Measurements from ENCODE around the gene SNRNP27. TPM values are rescaled to one million over a fixed set of nuclear protein-coding genes. Genes with fewer than 3 reads are reported as not detected.
A peak's percentile ranks its signal among the peaks of the same experiment; 100 is the strongest.

The SNRNP27 gene
- total and polyA plus RNA-seq, 9 of the 15 experiments (the other 6 are each of a cell fraction or from before 2014, with no cell fraction given), result 29.2 to 102 (median 65.7) TPM

GRCh38 chr2:69917852-69918251 is 24.1 kb downstream of the SNRNP27 start:
- no peak overlapping the region for H2AFZ ChIP-seq (ENCODE audit: low read depth, low read length)
- WGBS (ENCODE audit: insufficient coverage, low coverage, missing lambda C conversion rate), result 16% methylated on average over 3 of the region's 3 CpGs
- FAIRE-seq, result no peak
- H3K4me2 ChIP-seq (ENCODE audit: insufficient read depth, low read length), result peak overlapping the region; percentile 45
- in situ Hi-C loops (cut with MboI), result loop anchor here (5.0 to 25.0 kb wide), 3 partner anchors 149 to 719 kb away; partner anchors contain the start of gene FAM136A
- H3K27me3 ChIP-seq (ENCODE audit: control insufficient read depth in 2 of 2, insufficient read depth in 2 of 2, low read length in 2 of 2), result no peaks in the 10 kb centered on the region
- no peaks in the 10 kb centered on the region for H4K20me1 ChIP-seq (replicated peaks; ENCODE audit: control insufficient read depth, insufficient read depth, low read length)
- no peaks in the 10 kb centered on the region for H3K9me1 ChIP-seq (ENCODE audit: control insufficient read depth, insufficient read depth, low read length)
- H3K9me3 ChIP-seq (replicated peaks; ENCODE audit: control insufficient read depth, insufficient read depth, low read depth, low read length), result no peaks in the 10 kb centered on the region
- H3K4me1 ChIP-seq (replicated peaks in 1 of 2; ENCODE audit: control insufficient read depth in 2 of 2, insufficient read depth in 2 of 2, low read length in 2 of 2), result peaks cover 15 to 20% of the 10 kb centered on the region in 2 experiments
- peaks cover 52% of the 10 kb centered on the region for H3K79me2 ChIP-seq (ENCODE audit: control insufficient read depth, insufficient read depth, low read length)
- peak overlapping the region; percentile 43 for H3K27ac ChIP-seq (ENCODE audit: extremely low read depth, low read depth, low read length)
- ATAC-seq, result no peak
- intact Hi-C loops (cut with micrococcal nuclease), result loop anchor here (10.0 kb wide), 1 partner anchor 273 kb away; the partner anchor contains the start of gene AAK1
- no peak overlapping the region for H3K4me3 ChIP-seq
- CTCF ChIA-PET (ENCODE audit: low intra/inter-chr PET ratio), result no interaction called here
- POLR2A ChIA-PET, result interaction anchor here (1.0 to 12.6 kb wide), 6 partner anchors 14 to 170 kb away, joined by 4 to 107 read pairs (median 4); no protein-coding TSS in a partner anchor
- BruUV-seq (replicated peaks), result no TSS peak
- H3K9ac ChIP-seq (ENCODE audit: insufficient read depth in 1 of 2, low read depth in 2 of 2, low read length in 2 of 2), result peak overlapping the region; percentile 1 to 87; a peak in 2 of 4 replicates
- peaks cover 68% of the 10 kb centered on the region for H3K36me3 ChIP-seq (ENCODE audit: control insufficient read depth, insufficient read depth, low read length)
- peak in 2 of 4 experiments; percentile 16 to 50 for DNase-seq (ENCODE audit: extremely low read depth in 1 of 4, low spot score in 3 of 4)
- TF ChIP-seq FOXP1 (CRISPR knock-in tag; IDR thresholded peaks at IDR 0.05) (no peak), ZKSCAN8 (CRISPR knock-in tag; IDR thresholded peaks at IDR 0.05) (0 out of 2 replicates have a peak, but pooled peaks have one; percentile 40), U2AF2 (optimal IDR thresholded peaks at IDR 0.05; ENCODE audit: low read depth, low read length) (no peak), NFRKB (IDR thresholded peaks at IDR 0.05; ENCODE audit: low read depth) (no peak; the same call in 1 of the 2 replicates), ZNF586 (CRISPR knock-in tag; conservative IDR thresholded peaks at IDR 0.05) (no peak), SP2 (IDR thresholded peaks at IDR 0.05; ENCODE audit: extremely low read depth, low read depth, low read length, poor library complexity, severe bottlenecking) (no peak), CBFA2T2 (conservative IDR thresholded peaks at IDR 0.05) (no peak), NKRF (IDR thresholded peaks at IDR 0.05; ENCODE audit: borderline replicate concordance) (no peak), ZNF318 (IDR thresholded peaks at IDR 0.05; ENCODE audit: borderline replicate concordance in 1 of 2, low read depth in 1 of 2) (no peak), ZNF696 (CRISPR knock-in tag; conservative IDR thresholded peaks at IDR 0.05) (no peak), EHMT2 (IDR thresholded peaks at IDR 0.05) (no peak), ZNF140 (CRISPR knock-in tag; IDR thresholded peaks at IDR 0.05) (no peak)
